Fibroblast of mammary gland (primary cell): ENCODE results near the gene GRM7.

Source experiments
- DNase-seq: peaks from one replicate; pipeline ENCODE4 v3.0.0-alpha.2; 2010; ENCODE audit warnings: low read depth
- H3K4me3 ChIP-seq: 2 replicates; pipeline ENCODE4 v1.5.1; 2011; ENCODE audit warnings: low read depth, mild to moderate bottlenecking, low read length, moderate library complexity; ENCODE audit not compliant: control insufficient read depth
- CTCF ChIP-seq: conservative IDR thresholded peaks from 2 replicates; pipeline ENCODE4 v1.5.1; 2011; ENCODE audit warnings: low read depth, low read length, inconsistent platforms; ENCODE audit not compliant: control insufficient read depth, insufficient read depth

GRM7 gene

DNA sequence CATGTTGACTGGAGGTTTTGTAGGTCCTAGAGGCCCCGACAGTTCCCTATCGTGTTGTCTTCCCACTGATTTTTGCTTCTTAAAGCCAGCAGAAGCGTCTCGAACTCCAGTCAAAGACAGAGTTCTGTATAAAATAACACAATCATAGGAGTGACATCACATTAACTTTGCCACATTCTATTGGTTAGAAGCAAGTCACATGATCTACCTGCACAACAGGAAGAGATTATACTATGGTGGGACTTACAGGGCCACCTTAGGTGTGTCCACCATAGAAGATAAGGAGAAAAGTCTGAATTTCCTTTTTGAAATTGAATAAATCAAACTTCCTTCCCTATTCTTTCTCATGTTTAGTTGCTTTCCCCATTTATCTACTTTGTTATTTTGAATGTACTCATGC is 365.5 kb downstream of the GRM7 start:
- no peak overlapping the region for H3K4me3 ChIP-seq
- DNase-seq = no peak
- TF ChIP-seq CTCF = no peak

DNA sequence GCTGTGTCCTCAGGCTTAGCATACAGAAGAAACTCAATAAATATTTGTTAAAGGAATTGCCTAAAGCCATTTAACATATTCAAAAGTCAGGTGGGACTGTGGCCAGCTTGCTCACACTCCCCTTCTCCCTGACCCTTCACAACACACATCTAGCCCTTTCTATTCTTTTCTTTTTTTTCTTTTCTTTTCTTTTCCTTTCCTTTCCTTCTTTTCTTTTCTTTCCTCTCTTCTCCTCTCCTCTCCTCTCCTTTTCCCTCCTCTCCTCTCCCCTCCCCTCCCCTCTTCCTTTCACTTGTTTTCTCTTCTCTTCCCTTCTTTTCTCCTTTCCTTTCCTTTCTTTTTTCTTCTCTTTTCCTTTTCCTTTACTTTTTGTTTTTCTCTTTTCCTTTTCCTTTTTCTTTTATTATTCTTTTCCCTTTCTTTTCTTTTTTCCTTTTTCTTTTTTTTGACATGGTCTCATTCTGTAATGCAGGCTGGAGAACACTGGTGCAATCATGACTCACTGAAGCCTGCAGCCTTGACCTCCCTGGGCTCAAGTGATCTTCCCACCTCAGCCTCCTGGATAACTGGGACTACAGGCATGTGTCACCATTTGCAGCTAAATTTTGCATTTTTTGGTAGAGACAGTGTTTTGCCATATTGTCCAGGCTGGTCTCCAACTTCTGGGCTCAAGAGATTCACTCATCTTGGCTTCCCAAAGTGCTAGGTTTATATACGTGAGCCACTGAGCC is 377.8 kb downstream of the GRM7 start:
- no peak overlapping the region for H3K4me3 ChIP-seq
- no peak for TF ChIP-seq CTCF
- DNase-seq = no peak

GRCh38 chr3:7241584-7242302 is 380.8 kb downstream of the GRM7 start:
- no peak for TF ChIP-seq CTCF
- no peak for DNase-seq
- H3K4me3 ChIP-seq = no peak overlapping the region

- H3K4me3 ChIP-seq = no peak overlapping the region
- no peak for TF ChIP-seq CTCF
- no peak for DNase-seq
Observed at GRCh38 chr3:7242303-7242635, 381.4 kb downstream of the GRM7 start.

GRCh38 chr3:7249493-7250076 is 388.7 kb downstream of the GRM7 start:
- no peak overlapping the region for H3K4me3 ChIP-seq
- TF ChIP-seq CTCF = no peak
- no peak for DNase-seq

DNA sequence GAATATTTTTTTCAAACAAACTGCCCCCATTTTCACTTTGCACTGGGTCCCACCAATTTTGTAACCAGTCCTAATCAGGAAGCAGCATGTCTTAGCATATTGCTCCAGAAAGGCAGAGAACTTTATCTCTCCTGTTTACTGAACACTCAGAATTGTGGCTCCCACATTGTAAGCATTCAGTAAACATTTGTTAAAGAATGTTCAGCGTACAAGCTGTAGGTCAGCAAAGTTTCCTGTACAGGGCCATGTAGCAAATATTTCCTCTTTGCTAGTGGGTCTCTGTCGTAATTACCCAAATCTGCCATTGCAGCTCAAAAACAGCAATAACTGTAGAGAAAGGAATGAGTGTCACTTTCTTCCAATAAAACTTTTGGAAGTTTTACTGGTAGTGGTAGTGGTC is 393.3 kb downstream of the GRM7 start:
- TF ChIP-seq CTCF = no peak
- DNase-seq = no peak
- no peak overlapping the region for H3K4me3 ChIP-seq
